Measurements from ENCODE around the gene ATP6AP1.

Gene ATP6AP1

DNA sequence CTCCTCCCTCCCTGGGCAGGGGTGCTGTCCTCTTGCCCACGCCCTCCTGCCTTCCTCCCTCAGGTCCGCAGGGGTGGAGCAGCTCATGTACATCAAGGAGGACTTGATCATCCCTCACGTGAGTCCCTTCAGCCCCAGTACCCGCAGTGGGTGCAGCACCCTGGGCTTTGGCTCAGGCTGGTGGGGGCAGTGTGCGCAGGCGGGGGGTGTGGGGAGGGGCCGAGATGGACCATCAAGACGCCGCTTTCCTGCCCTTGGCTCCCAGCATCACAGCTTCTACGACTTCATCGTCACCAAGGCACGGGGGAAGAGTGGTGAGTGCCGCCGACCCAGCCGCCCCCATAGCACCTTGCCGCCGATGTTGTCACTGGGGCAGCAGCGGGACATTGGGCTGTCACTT lies 21.1 kb downstream of the ATP6AP1 start:
- no peak for DNase-seq
- H2BK15ac ChIP-seq (ENCODE audit: low read depth, poor library complexity, severe bottlenecking): no peak overlapping the region
- no peak overlapping the region for H3K4ac ChIP-seq (ENCODE audit: low read depth in 1 of 2, low read length in 2 of 2)
- H3K4me2 ChIP-seq (ENCODE audit: low read length, poor library complexity, severe bottlenecking): no peak overlapping the region
- no peak overlapping the region for H4K91ac ChIP-seq (ENCODE audit: low read length)
- H3K9me3 ChIP-seq (ENCODE audit: control insufficient read depth, low read length): no peaks in the 10 kb centered on the region
- H2BK12ac ChIP-seq (ENCODE audit: low read length in 2 of 2): no peak overlapping the region
- no peak overlapping the region for H2BK120ac ChIP-seq (ENCODE audit: low read depth, low read length)
- no peak overlapping the region for H3K18ac ChIP-seq (ENCODE audit: low read depth in 1 of 2, low read length in 2 of 2)
- H3K36me3 ChIP-seq (ENCODE audit: control insufficient read depth in 1 of 2, insufficient read depth in 2 of 2, low read depth in 1 of 2, low read length in 2 of 2): peaks cover 73 to 74% of the 10 kb centered on the region in 2 experiments
- H2AFZ ChIP-seq (ENCODE audit: low read depth, low read length): no peak overlapping the region
- peaks cover 22% of the 10 kb centered on the region for H3K79me1 ChIP-seq (replicated peaks; ENCODE audit: low read length, poor library complexity, severe bottlenecking)
- no peak overlapping the region for H3K4me3 ChIP-seq (ENCODE audit: insufficient read depth in 1 of 2, low read depth in 1 of 2, low read length in 2 of 2)
- H3K27ac ChIP-seq (ENCODE audit: low read length, poor library complexity, severe bottlenecking): no peak overlapping the region
- 95% methylated on average over 16 of the region's 18 CpGs for WGBS
- no peak overlapping the region for H3K14ac ChIP-seq (ENCODE audit: low read length in 2 of 2)
- no peak overlapping the region for H2AK5ac ChIP-seq (ENCODE audit: low read length, severe bottlenecking)
- H4K8ac ChIP-seq (ENCODE audit: low read length): no peak overlapping the region
- H3K9ac ChIP-seq (ENCODE audit: low read length): no peak overlapping the region
- no peak overlapping the region for H3K23ac ChIP-seq (ENCODE audit: low read length in 2 of 2)
- no peaks in the 10 kb centered on the region for H3K27me3 ChIP-seq (ENCODE audit: control insufficient read depth in 1 of 2, insufficient read depth in 1 of 2, low read length in 2 of 2)
- H3K4me1 ChIP-seq (ENCODE audit: control insufficient read depth, insufficient read depth, low read depth, low read length): peaks cover 24% of the 10 kb centered on the region
- H2BK5ac ChIP-seq (ENCODE audit: low read depth, low read length, poor library complexity, severe bottlenecking): no peak overlapping the region

DNA sequence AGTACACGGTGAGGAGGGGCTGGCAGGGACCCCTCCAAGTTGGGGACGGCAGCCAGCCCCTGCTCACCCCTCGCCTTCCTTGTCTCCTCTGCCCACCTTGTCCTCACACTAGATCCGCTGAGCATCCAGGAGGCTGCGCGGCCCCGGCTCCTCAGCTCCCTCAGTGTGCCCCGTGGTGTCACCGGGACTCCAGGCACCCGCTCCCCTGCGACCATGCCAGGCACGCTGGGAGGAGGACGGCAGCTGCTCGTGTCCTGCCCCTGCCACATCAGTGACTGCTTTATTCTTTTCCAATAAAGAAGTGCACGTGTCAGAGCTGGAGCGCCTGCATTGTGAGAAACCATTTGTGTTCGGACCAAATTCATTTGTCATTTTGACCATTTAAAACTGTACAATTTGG lies 21.8 kb downstream of the ATP6AP1 start:
- no peak overlapping the region for H2AK5ac ChIP-seq (ENCODE audit: low read length, severe bottlenecking)
- no peak overlapping the region for H3K4me2 ChIP-seq (ENCODE audit: low read length, poor library complexity, severe bottlenecking)
- H3K9ac ChIP-seq (ENCODE audit: low read length): no peak overlapping the region
- no peaks in the 10 kb centered on the region for H3K9me3 ChIP-seq (ENCODE audit: control insufficient read depth, low read length)
- 97% methylated on average over 16 of the region's 17 CpGs for WGBS
- no peak overlapping the region for H3K27ac ChIP-seq (ENCODE audit: low read length, poor library complexity, severe bottlenecking)
- H3K4ac ChIP-seq (ENCODE audit: low read depth in 1 of 2, low read length in 2 of 2): no peak overlapping the region
- H2BK12ac ChIP-seq (ENCODE audit: low read length in 2 of 2): no peak overlapping the region
- no peak overlapping the region for H2BK120ac ChIP-seq (ENCODE audit: low read depth, low read length)
- no peak overlapping the region for H3K18ac ChIP-seq (ENCODE audit: low read depth in 1 of 2, low read length in 2 of 2)
- H3K79me1 ChIP-seq (replicated peaks; ENCODE audit: low read length, poor library complexity, severe bottlenecking): peaks cover 22% of the 10 kb centered on the region
- peaks cover 72 to 73% of the 10 kb centered on the region in 2 experiments for H3K36me3 ChIP-seq (ENCODE audit: control insufficient read depth in 1 of 2, insufficient read depth in 2 of 2, low read depth in 1 of 2, low read length in 2 of 2)
- no peak overlapping the region for H3K23ac ChIP-seq (ENCODE audit: low read length in 2 of 2)
- no peak overlapping the region for H2BK15ac ChIP-seq (ENCODE audit: low read depth, poor library complexity, severe bottlenecking)
- H2BK5ac ChIP-seq (ENCODE audit: low read depth, low read length, poor library complexity, severe bottlenecking): no peak overlapping the region
- no peak overlapping the region for H4K91ac ChIP-seq (ENCODE audit: low read length)
- peaks cover 17% of the 10 kb centered on the region for H3K4me1 ChIP-seq (ENCODE audit: control insufficient read depth, insufficient read depth, low read depth, low read length)
- H3K4me3 ChIP-seq (ENCODE audit: insufficient read depth in 1 of 2, low read depth in 1 of 2, low read length in 2 of 2): no peak overlapping the region
- H2AFZ ChIP-seq (ENCODE audit: low read depth, low read length): no peak overlapping the region
- no peaks in the 10 kb centered on the region for H3K27me3 ChIP-seq (ENCODE audit: control insufficient read depth in 1 of 2, insufficient read depth in 1 of 2, low read length in 2 of 2)
- no peak overlapping the region for H4K8ac ChIP-seq (ENCODE audit: low read length)
- no peak overlapping the region for H3K14ac ChIP-seq (ENCODE audit: low read length in 2 of 2)
- no peak for DNase-seq

DNA sequence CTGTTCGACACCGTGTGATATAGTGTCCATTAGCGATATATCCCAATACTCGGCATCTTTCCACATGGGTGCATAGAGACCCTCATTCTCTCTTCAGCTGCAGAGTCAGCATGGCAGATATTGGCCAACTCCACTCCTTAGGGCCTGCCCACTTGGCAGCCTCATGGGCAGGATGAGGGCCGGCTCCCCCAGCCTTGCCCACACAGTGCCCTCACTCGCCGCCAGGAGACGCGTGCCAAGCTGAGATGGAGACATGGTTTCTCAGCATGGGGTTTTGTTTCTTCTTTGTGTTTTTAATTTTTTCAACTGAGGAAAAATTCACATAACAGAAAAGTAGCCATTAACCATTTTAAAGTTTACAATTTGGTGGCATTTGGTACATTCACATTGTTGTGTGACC lies 24.3 kb downstream of the ATP6AP1 start:
- WGBS: 99% methylated on average over 5 of the region's 9 CpGs
- no peak overlapping the region for H3K9ac ChIP-seq (ENCODE audit: low read length)
- H2BK5ac ChIP-seq (ENCODE audit: low read depth, low read length, poor library complexity, severe bottlenecking): no peak overlapping the region
- H3K4me2 ChIP-seq (ENCODE audit: low read length, poor library complexity, severe bottlenecking): no peak overlapping the region
- no peak overlapping the region for H4K91ac ChIP-seq (ENCODE audit: low read length)
- no peak overlapping the region for H2AFZ ChIP-seq (ENCODE audit: low read depth, low read length)
- no peak overlapping the region for H3K23ac ChIP-seq (ENCODE audit: low read length in 2 of 2)
- H3K27me3 ChIP-seq (ENCODE audit: control insufficient read depth in 1 of 2, insufficient read depth in 1 of 2, low read length in 2 of 2): no peaks in the 10 kb centered on the region
- H3K27ac ChIP-seq (ENCODE audit: low read length, poor library complexity, severe bottlenecking): no peak overlapping the region
- no peak overlapping the region for H3K4me3 ChIP-seq (ENCODE audit: insufficient read depth in 1 of 2, low read depth in 1 of 2, low read length in 2 of 2)
- no peak overlapping the region for H4K8ac ChIP-seq (ENCODE audit: low read length)
- H3K79me1 ChIP-seq (replicated peaks; ENCODE audit: low read length, poor library complexity, severe bottlenecking): peaks cover 14% of the 10 kb centered on the region
- no peak overlapping the region for H3K4ac ChIP-seq (ENCODE audit: low read depth in 1 of 2, low read length in 2 of 2)
- no peak overlapping the region for H2AK5ac ChIP-seq (ENCODE audit: low read length, severe bottlenecking)
- H3K9me3 ChIP-seq (ENCODE audit: control insufficient read depth, low read length): no peaks in the 10 kb centered on the region
- peaks cover 3% of the 10 kb centered on the region for H3K4me1 ChIP-seq (ENCODE audit: control insufficient read depth, insufficient read depth, low read depth, low read length)
- DNase-seq: no peak
- no peak overlapping the region for H3K18ac ChIP-seq (ENCODE audit: low read depth in 1 of 2, low read length in 2 of 2)
- no peak overlapping the region for H2BK120ac ChIP-seq (ENCODE audit: low read depth, low read length)
- no peak overlapping the region for H2BK15ac ChIP-seq (ENCODE audit: low read depth, poor library complexity, severe bottlenecking)
- no peak overlapping the region for H2BK12ac ChIP-seq (ENCODE audit: low read length in 2 of 2)
- H3K14ac ChIP-seq (ENCODE audit: low read length in 2 of 2): no peak overlapping the region
- H3K36me3 ChIP-seq (ENCODE audit: control insufficient read depth in 1 of 2, insufficient read depth in 2 of 2, low read depth in 1 of 2, low read length in 2 of 2): peaks cover 47 to 50% of the 10 kb centered on the region in 2 experiments

DNA sequence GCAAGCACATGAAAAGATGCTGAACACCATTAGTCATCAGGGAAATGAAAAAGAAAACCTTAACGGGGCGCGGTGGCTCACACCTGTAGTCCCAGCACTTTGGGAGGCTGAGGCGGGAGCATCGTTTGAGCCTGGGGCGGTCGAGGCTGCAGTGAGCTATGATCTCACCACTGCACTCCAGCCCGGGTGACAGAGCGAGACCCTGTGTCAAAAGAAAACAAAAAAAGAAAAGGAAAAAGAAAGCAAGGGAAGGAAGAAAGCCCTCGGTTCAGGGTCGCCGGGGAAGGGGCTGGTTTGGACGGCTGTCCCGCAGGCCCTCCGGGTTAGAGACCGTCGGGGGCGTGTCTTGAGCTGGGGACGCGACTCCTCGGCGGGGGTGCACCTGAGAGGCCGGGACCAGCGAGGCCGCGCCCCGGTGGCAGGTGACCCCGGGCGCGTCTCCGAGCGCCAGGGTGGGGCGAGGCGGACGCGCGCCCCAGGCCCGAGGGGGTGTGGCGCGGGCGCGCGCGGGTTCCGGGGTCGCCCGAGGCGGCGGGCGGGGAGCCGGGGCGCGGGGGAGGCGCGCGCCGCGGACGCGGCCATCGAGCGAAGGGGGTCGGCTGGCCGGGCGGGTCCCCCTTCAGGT lies 29.1 kb downstream of the ATP6AP1 start:
- H4K8ac ChIP-seq (ENCODE audit: low read length): no peak overlapping the region
- no peak overlapping the region for H2AK5ac ChIP-seq (ENCODE audit: low read length, severe bottlenecking)
- H2BK5ac ChIP-seq (ENCODE audit: low read depth, low read length, poor library complexity, severe bottlenecking): no peak overlapping the region
- 27% methylated on average over 17 of the region's 65 CpGs for WGBS
- no peak overlapping the region for H2AFZ ChIP-seq (ENCODE audit: low read depth, low read length)
- no peak overlapping the region for H3K4ac ChIP-seq (ENCODE audit: low read depth in 1 of 2, low read length in 2 of 2)
- peak overlapping the region; percentile 50 for H4K91ac ChIP-seq (ENCODE audit: low read length)
- peaks cover 18% of the 10 kb centered on the region for H3K4me1 ChIP-seq (ENCODE audit: control insufficient read depth, insufficient read depth, low read depth, low read length)
- H2BK120ac ChIP-seq (ENCODE audit: low read depth, low read length): peak overlapping the region; percentile 92
- H3K23ac ChIP-seq (ENCODE audit: low read length in 2 of 2): no peak overlapping the region
- H2BK15ac ChIP-seq (ENCODE audit: low read depth, poor library complexity, severe bottlenecking): peak overlapping the region; percentile 28
- H2BK12ac ChIP-seq (ENCODE audit: low read length in 2 of 2): no peak overlapping the region
- no peak overlapping the region for H3K27ac ChIP-seq (ENCODE audit: low read length, poor library complexity, severe bottlenecking)
- H3K4me3 ChIP-seq (ENCODE audit: insufficient read depth in 1 of 2, low read depth in 1 of 2, low read length in 2 of 2): peak overlapping the region; percentile 73 to 86
- H3K4me2 ChIP-seq (ENCODE audit: low read length, poor library complexity, severe bottlenecking): peak overlapping the region; percentile 65
- peaks cover 4% of the 10 kb centered on the region for H3K79me1 ChIP-seq (replicated peaks; ENCODE audit: low read length, poor library complexity, severe bottlenecking)
- peak overlapping the region; percentile 48 for H3K9ac ChIP-seq (ENCODE audit: low read length)
- peaks cover 24 to 32% of the 10 kb centered on the region in 2 experiments for H3K36me3 ChIP-seq (ENCODE audit: control insufficient read depth in 1 of 2, insufficient read depth in 2 of 2, low read depth in 1 of 2, low read length in 2 of 2)
- H3K9me3 ChIP-seq (ENCODE audit: control insufficient read depth, low read length): no peaks in the 10 kb centered on the region
- peak overlapping the region in 1 of 2 experiments; percentile 52 for H3K18ac ChIP-seq (ENCODE audit: low read depth in 1 of 2, low read length in 2 of 2)
- H3K14ac ChIP-seq (ENCODE audit: low read length in 2 of 2): no peak overlapping the region
- DNase-seq: no peak
- H3K27me3 ChIP-seq (ENCODE audit: control insufficient read depth in 1 of 2, insufficient read depth in 1 of 2, low read length in 2 of 2): no peaks in the 10 kb centered on the region

Measured in mesenchymal stem cell (in vitro differentiated cells and primary cell).